ACC112 (cell line): Measurements from ENCODE around the gene DNAJC11.
"Not testable (repeated sequence)": the region's sequence is repeated elsewhere in the genome, so short reads cannot be mapped to it uniquely, and the experiment has no call there.

Source experiments
- H2AFZ ChIP-seq: fragments of 200-600 bp; sonication (generic); one replicate; pipeline ENCODE4 v1.6.0; 2017; ENCODE audit warnings: antibody characterized with exemption, low read length; ENCODE audit not compliant: unreplicated experiment
- H3K27ac ChIP-seq: fragments of 200-600 bp; sonication (generic); 2 replicates; pipeline ENCODE4 v1.5.1; 2014; ENCODE audit warnings: low read depth, mild to moderate bottlenecking, antibody characterized with exemption, low read length, moderate library complexity
- H3K27me3 ChIP-seq: fragments of 200-600 bp; sonication (generic); 2 replicates; pipeline ENCODE4 v1.6.1; 2014; ENCODE audit warnings: mild to moderate bottlenecking, antibody characterized with exemption, low read length, moderate library complexity, mixed read lengths; ENCODE audit not compliant: insufficient read depth
- H3K36me3 ChIP-seq: fragments of 200-600 bp; sonication (generic); 2 replicates; pipeline ENCODE4 v1.6.1; 2016; ENCODE audit warnings: mild to moderate bottlenecking, antibody characterized with exemption, low read length, moderate library complexity, mixed read lengths; ENCODE audit not compliant: insufficient read depth
- H3K4me1 ChIP-seq: fragments of 200-600 bp; sonication (generic); one replicate; pipeline ENCODE4 v1.6.1; 2016; ENCODE audit warnings: low read length, mixed read lengths; ENCODE audit not compliant: insufficient read depth, unreplicated experiment, control insufficient read depth
- H3K4me3 ChIP-seq: fragments of 200-600 bp; sonication (generic); 2 replicates; pipeline ENCODE4 v1.5.1; 2014; ENCODE audit warnings: mild to moderate bottlenecking, low read depth, low read length
- H3K79me2 ChIP-seq: fragments of 200-600 bp; sonication (generic); one replicate; pipeline ENCODE4 v1.6.0; 2016; ENCODE audit warnings: low read length; ENCODE audit not compliant: control insufficient read depth, unreplicated experiment, insufficient read depth

DNAJC11 gene

GRCh38 chr1:6653436-6654290 lies 48.0 kb downstream of the DNAJC11 start:
- no peak overlapping the region for H3K4me3 ChIP-seq
- no peak overlapping the region for H2AFZ ChIP-seq
- peaks cover 7% of the 10 kb centered on the region; the same call in 1 of the 2 replicates for H3K36me3 ChIP-seq
- H3K79me2 ChIP-seq: no peaks in the 10 kb centered on the region
- H3K4me1 ChIP-seq: no peaks in the 10 kb centered on the region
- no peaks in the 10 kb centered on the region for H3K27me3 ChIP-seq
- H3K27ac ChIP-seq: no peak overlapping the region

DNA sequence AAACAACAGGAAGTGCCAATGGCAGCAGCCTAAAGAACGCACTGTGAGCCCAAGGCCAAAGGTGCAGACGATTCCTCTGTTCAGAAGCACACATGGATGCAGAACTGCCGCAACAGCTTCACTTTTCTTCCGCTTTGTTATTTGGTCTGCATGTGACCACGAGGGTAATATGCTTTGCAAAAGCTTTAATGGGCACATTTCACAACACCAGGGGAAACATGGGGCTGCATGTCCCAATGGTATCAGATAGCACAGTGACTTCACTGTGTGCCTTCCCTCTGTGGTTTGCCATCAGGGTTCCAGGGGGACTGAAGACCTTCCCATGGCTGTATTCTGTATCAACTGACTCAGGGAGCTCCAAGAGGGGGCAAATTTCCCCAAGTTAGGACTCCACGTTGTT lies 48.6 kb downstream of the DNAJC11 start:
- Histone ChIP-seq H3K36me3 (peaks cover 7% of the 10 kb centered on the region; the same call in 1 of the 2 replicates), H3K27me3 (no peaks in the 10 kb centered on the region), H3K27ac (no peak overlapping the region), H3K79me2 (no peaks in the 10 kb centered on the region), H3K4me1 (no peaks in the 10 kb centered on the region), H3K4me3 (no peak overlapping the region), H2AFZ (no peak overlapping the region)

- Histone ChIP-seq H3K4me3 (no peak overlapping the region), H3K36me3 (peaks cover 7% of the 10 kb centered on the region; the same call in 1 of the 2 replicates), H3K4me1 (no peaks in the 10 kb centered on the region), H2AFZ (no peak overlapping the region), H3K79me2 (no peaks in the 10 kb centered on the region), H3K27ac (no peak overlapping the region), H3K27me3 (no peaks in the 10 kb centered on the region)
These were observed 49.7 kb downstream of the DNAJC11 start for GRCh38 chr1:6651909-6652308.

DNA sequence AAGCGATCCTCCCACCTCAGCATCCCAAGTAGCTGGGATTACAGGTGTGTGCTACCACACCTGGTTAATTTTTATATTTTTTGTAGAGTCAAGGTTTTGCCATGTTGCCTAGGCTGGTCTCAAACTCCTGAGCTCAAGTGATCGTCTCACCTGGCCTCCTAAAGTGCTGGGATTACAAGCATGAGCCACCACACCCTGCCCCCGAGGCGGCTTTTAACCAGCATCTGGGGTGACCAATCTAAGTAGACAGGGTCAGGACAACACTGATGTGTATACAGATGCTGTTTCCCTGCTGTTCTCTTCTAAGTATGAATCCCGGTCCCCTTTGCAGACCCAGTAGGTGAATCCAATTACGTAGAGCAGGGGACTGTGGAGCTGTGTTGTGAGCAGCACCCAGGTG lies 53.1 kb downstream of the DNAJC11 start:
- Histone ChIP-seq H3K27me3 (no peaks in the 10 kb centered on the region), H3K27ac (no peak overlapping the region), H2AFZ (no peak overlapping the region), H3K36me3 (peaks cover 12% of the 10 kb centered on the region; the same call in 1 of the 2 replicates), H3K79me2 (no peaks in the 10 kb centered on the region), H3K4me3 (no peak overlapping the region), H3K4me1 (no peaks in the 10 kb centered on the region)

GRCh38 chr1:6646499-6647148 lies 55.0 kb downstream of the DNAJC11 start:
- H3K36me3 ChIP-seq: peaks cover 4% of the 10 kb centered on the region; the same call in 1 of the 2 replicates
- no peak overlapping the region for H3K4me3 ChIP-seq
- H3K4me1 ChIP-seq: no peaks in the 10 kb centered on the region
- no peak overlapping the region for H2AFZ ChIP-seq
- H3K79me2 ChIP-seq: no peaks in the 10 kb centered on the region
- H3K27me3 ChIP-seq: no peaks in the 10 kb centered on the region
- no peak overlapping the region for H3K27ac ChIP-seq

- H3K36me3 ChIP-seq: peaks cover 4% of the 10 kb centered on the region; the same call in 1 of the 2 replicates
- H3K27ac ChIP-seq: no peak overlapping the region
- H3K4me1 ChIP-seq: no peaks in the 10 kb centered on the region
- no peak overlapping the region for H2AFZ ChIP-seq
- H3K27me3 ChIP-seq: no peaks in the 10 kb centered on the region
- no peak overlapping the region for H3K4me3 ChIP-seq
- no peaks in the 10 kb centered on the region for H3K79me2 ChIP-seq
These were observed 56.6 kb downstream of the DNAJC11 start for GRCh38 chr1:6645018-6645417.

DNA sequence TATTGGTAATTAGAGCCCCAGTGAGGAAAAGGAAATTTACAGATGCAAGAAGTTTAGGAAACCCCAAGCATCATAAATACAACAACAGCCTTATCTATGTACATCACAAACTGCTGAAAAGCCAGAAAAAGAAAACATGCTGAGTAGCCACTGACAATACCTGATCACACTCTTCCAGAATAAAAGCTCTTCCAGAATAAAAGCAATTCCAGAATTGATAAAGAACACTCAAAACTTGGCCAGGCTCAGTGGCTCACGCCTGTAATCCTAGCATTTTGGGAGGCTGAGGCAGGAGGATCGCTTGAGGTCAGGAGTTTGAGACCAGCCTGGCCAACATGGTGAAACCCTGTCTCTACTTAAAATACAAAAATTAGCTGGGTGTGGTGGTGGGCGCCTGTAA lies 60.7 kb downstream of the DNAJC11 start:
- H3K79me2 ChIP-seq, H3K27ac ChIP-seq, H3K4me3 ChIP-seq, H3K27me3 ChIP-seq, H3K4me1 ChIP-seq, H2AFZ ChIP-seq: not testable (repeated sequence)
- peaks cover 15% of the 10 kb centered on the region; the same call in 1 of the 2 replicates for H3K36me3 ChIP-seq

DNA sequence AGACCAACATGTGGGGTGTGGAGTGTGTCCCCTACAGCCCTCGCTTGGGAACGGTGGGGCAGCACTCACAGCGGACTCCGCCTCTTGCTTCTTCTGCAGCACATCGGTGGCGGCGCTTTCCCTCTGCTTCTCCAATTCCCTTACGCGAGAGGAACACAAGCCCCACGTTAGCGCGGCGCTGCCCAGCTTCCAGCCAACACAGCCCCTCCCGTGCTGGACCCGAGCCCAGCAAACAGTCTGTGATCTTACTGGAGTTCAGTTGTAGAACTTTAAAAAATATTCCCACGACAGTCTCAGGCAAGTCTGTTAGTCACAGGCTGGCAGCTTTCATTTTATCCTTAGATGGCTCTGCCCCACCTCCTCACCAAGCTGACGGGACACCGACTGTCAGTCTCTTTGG lies 63.4 kb downstream of the DNAJC11 start:
- Histone ChIP-seq H3K27ac (peak overlapping the region; percentile 64), H3K79me2 (no peaks in the 10 kb centered on the region), H2AFZ (no peak overlapping the region), H3K4me3 (no peak overlapping the region), H3K36me3 (peaks cover 11% of the 10 kb centered on the region; the same call in 1 of the 2 replicates), H3K4me1 (peaks cover 6% of the 10 kb centered on the region), H3K27me3 (no peaks in the 10 kb centered on the region)

DNA sequence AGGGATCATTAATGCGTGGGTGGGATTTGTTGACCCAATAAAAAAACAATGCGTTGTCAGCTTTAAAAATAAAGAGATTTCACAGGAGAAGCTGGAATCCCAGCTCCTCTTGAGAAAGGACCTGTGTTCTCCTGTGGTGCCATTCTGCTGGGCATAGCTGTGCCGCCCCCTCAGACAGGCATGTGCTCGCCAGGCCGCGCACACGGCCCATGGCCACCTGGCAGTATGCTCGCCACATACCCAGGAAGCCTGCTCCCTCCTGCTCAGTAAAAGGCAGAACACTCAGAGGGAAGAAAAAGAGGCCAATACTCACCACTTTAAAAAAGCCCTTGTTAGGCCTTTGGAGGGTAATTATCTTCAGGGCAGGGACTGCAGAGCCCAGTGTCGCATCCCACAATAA lies 63.8 kb downstream of the DNAJC11 start:
- H3K4me1 ChIP-seq: peaks cover 6% of the 10 kb centered on the region
- H3K4me3 ChIP-seq: no peak overlapping the region
- no peak overlapping the region for H2AFZ ChIP-seq
- no peaks in the 10 kb centered on the region for H3K79me2 ChIP-seq
- H3K27me3 ChIP-seq: no peaks in the 10 kb centered on the region
- H3K27ac ChIP-seq: peak overlapping the region; percentile 24; the same call in 1 of the 2 replicates
- H3K36me3 ChIP-seq: peaks cover 11% of the 10 kb centered on the region; the same call in 1 of the 2 replicates

GRCh38 chr1:6636778-6637177 lies 64.8 kb downstream of the DNAJC11 start:
- H2AFZ ChIP-seq, H3K27me3 ChIP-seq, H3K4me1 ChIP-seq, H3K79me2 ChIP-seq, H3K4me3 ChIP-seq, H3K27ac ChIP-seq: not testable (repeated sequence)
- H3K36me3 ChIP-seq: peaks cover 11% of the 10 kb centered on the region; the same call in 1 of the 2 replicates
